GM21447 (cell line): ENCODE results near the gene C10orf90.

Source experiments
- ATAC-seq: cut with Tn5 transposase; IDR thresholded peaks from one replicate; pipeline ENCODE4 v1.9.1; 2021; ENCODE audit not compliant: unreplicated experiment

Gene C10orf90

GRCh38 chr10:126639084-126639483, 31.4 kb downstream of the C10orf90 start:
- no peak for ATAC-seq

- no peak for ATAC-seq
These were observed 32.0 kb downstream of the C10orf90 start for GRCh38 chr10:126638542-126638941.

GRCh38 chr10:126637501-126637900, 33.0 kb downstream of the C10orf90 start:
- ATAC-seq, result no peak

GRCh38 chr10:126634911-126635310, 35.6 kb downstream of the C10orf90 start:
- no peak for ATAC-seq

- ATAC-seq, result no peak
These were observed 36.1 kb downstream of the C10orf90 start for GRCh38 chr10:126634347-126634746.

- no peak for ATAC-seq
These were observed 37.8 kb downstream of the C10orf90 start for GRCh38 chr10:126632705-126633104.

- ATAC-seq, result no peak
These were observed 40.4 kb downstream of the C10orf90 start for GRCh38 chr10:126629925-126630624.

- no peak for ATAC-seq
These were observed 41.7 kb downstream of the C10orf90 start for GRCh38 chr10:126628746-126629145.

- ATAC-seq, result no peak
These were observed 48.6 kb downstream of the C10orf90 start for GRCh38 chr10:126621846-126622245.

GRCh38 chr10:126618466-126618865, 52.0 kb downstream of the C10orf90 start:
- ATAC-seq, result no peak

- ATAC-seq, result no peak
These were observed 52.8 kb downstream of the C10orf90 start for GRCh38 chr10:126617733-126618132.

GRCh38 chr10:126617208-126617607, 53.3 kb downstream of the C10orf90 start:
- no peak for ATAC-seq

GRCh38 chr10:126616737-126617136, 53.8 kb downstream of the C10orf90 start:
- no peak for ATAC-seq

GRCh38 chr10:126611303-126611702, 59.2 kb downstream of the C10orf90 start:
- no peak for ATAC-seq

- ATAC-seq, result no peak
These were observed 60.9 kb downstream of the C10orf90 start for GRCh38 chr10:126609566-126609965.

- ATAC-seq, result no peak
These were observed 70.4 kb downstream of the C10orf90 start for GRCh38 chr10:126599949-126600682.

- ATAC-seq, result no peak
These were observed 72.5 kb downstream of the C10orf90 start for GRCh38 chr10:126598009-126598408.

- ATAC-seq, result no peak
These were observed 73.3 kb downstream of the C10orf90 start for GRCh38 chr10:126597211-126597610.

GRCh38 chr10:126596472-126597016, 73.9 kb downstream of the C10orf90 start:
- no peak for ATAC-seq

GRCh38 chr10:126595160-126595559, 75.3 kb downstream of the C10orf90 start:
- no peak for ATAC-seq

- no peak for ATAC-seq
These were observed 76.4 kb downstream of the C10orf90 start for GRCh38 chr10:126593968-126594701.
